GM06990 (cell line): Measurements from ENCODE around the gene SSBP4.

Source experiments
- DNase-seq: peaks from one replicate; pipeline ENCODE4 v3.0.0-alpha.2; 2011; ENCODE audit not compliant: insufficient read length; ENCODE audit errors: extremely low read depth
- H3K27me3 ChIP-seq: replicated peaks from 2 replicates; pipeline ENCODE4 v1.6.0; 2011; ENCODE audit warnings: low read length; ENCODE audit not compliant: control insufficient read depth, insufficient read depth
- H3K36me3 ChIP-seq: 2 replicates; pipeline ENCODE4 v1.5.1; 2011; ENCODE audit warnings: low read length; ENCODE audit not compliant: control insufficient read depth, insufficient read depth
- H3K4me3 ChIP-seq: replicated peaks from 2 replicates; pipeline ENCODE4 v1.5.1; 2011; ENCODE audit warnings: low read depth, mild to moderate bottlenecking, control low read depth, low read length
- TF ChIP-seq, protein P1 (sequence below): IDR thresholded peaks from 2 replicates; pipeline ENCODE4 v1.5.1; 2011; ENCODE audit warnings: low read length, control low read depth, mild to moderate bottlenecking, inconsistent platforms; ENCODE audit not compliant: insufficient read depth, poor library complexity, severe bottlenecking

The SSBP4 gene

DNA sequence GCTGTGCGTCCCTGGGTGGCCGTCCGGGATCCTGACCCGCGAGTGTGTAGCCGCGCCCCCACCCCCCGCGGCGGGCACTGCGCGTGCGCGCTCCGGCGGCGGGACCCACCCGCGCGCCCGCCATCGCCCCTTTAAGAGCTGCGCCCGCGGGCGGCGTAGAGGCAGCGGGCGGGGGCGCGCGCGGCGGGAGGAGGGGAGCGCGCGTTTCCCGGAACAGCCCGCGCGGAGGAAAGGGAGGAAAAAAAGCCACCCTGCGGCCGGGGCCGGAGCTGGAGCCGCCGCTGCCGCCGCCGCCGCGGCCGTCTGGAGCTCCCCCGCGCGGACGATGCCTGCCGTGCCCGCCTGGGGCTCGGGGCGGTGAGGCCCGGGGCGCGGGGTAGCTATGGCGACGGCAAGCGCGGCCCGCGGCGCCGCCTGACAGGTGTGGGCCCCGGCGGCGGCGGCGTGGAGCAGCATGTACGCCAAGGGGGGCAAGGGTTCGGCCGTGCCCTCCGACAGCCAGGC, at the start of gene SSBP4:
TSS of gene SSBP4 (plus strand) at position 204 of the 504 bp plus-strand sequence. CDS start at position 455, 251 bp downstream.
- Histone ChIP-seq H3K4me3 (peak within 1 kb of the TSS; percentile 76), H3K36me3 (no peaks in the 10 kb centered on the region), H3K27me3 (no peaks in the 10 kb centered on the region)
- peak; percentile 84 for DNase-seq
- TF ChIP-seq, protein P1, sequence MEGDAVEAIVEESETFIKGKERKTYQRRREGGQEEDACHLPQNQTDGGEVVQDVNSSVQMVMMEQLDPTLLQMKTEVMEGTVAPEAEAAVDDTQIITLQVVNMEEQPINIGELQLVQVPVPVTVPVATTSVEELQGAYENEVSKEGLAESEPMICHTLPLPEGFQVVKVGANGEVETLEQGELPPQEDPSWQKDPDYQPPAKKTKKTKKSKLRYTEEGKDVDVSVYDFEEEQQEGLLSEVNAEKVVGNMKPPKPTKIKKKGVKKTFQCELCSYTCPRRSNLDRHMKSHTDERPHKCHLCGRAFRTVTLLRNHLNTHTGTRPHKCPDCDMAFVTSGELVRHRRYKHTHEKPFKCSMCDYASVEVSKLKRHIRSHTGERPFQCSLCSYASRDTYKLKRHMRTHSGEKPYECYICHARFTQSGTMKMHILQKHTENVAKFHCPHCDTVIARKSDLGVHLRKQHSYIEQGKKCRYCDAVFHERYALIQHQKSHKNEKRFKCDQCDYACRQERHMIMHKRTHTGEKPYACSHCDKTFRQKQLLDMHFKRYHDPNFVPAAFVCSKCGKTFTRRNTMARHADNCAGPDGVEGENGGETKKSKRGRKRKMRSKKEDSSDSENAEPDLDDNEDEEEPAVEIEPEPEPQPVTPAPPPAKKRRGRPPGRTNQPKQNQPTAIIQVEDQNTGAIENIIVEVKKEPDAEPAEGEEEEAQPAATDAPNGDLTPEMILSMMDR = no peak

DNA sequence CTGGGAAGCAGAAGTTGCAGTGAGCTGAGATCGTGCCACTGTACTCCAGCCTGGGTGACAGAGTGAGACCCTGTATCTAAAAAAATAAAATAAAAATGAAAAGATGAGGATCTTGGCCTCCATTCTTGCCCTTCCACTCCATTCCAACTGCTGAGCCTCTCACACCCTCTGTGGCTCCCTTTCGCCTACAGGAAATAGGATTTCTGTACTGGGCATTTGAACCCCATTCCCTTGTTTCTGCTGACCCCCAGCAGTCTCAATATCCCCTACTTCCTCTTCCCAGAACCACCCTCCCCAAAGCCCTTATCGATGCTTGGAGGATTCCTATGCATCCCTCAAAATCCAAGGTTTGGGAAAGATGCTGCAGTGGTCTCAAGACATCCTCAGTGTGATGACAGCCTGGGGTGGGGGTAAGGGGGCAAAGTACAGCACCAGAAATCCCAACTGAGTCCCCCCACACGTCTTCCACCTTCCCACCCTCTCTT, 45.7 kb upstream of the SSBP4 start:
- no peak overlapping the region for H3K4me3 ChIP-seq
- TF ChIP-seq, protein P1 = no peak
- no peak for DNase-seq

GRCh38 chr19:18373892-18374629, 45.1 kb upstream of the SSBP4 start:
- DNase-seq = peak; percentile 92
- Histone ChIP-seq H3K27me3 (no peaks in the 10 kb centered on the region), H3K36me3 (no peaks in the 10 kb centered on the region; the same call in none of the 2 replicates), H3K4me3 (no peak overlapping the region)
- TF ChIP-seq, protein P1 = no peak

More for the DNA sequence above, 45.7 kb upstream of the SSBP4 start:
- H3K27me3 ChIP-seq = no peaks in the 10 kb centered on the region
- H3K36me3 ChIP-seq = no peaks in the 10 kb centered on the region; the same call in none of the 2 replicates

DNA sequence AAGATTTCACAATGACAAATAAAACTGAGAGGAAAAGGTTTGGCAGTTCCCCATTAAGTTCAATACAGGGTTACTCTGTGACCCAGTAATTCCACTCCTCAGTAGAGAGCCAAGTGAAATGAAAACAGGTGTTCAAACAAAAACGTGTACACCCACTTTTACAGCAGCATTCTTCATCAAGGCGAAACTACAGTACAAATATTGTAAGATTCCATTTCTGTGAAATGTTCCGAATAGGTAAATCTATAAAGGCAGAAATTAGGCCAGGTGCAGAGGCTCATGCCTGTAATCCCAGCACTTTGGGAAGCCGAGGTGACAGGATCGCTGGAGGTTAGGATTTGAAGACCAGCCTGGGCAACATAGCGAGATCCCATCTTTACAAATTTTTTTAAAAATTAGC, 42.2 kb upstream of the SSBP4 start:
- TF ChIP-seq, protein P1 = no peak
- DNase-seq = no peak
- H3K27me3 ChIP-seq = no peaks in the 10 kb centered on the region
- no peaks in the 10 kb centered on the region for H3K36me3 ChIP-seq
- no peak overlapping the region for H3K4me3 ChIP-seq

- no peak for DNase-seq
Measured at GRCh38 chr19:18379803-18380747, 39.1 kb upstream of the SSBP4 start.

More at GRCh38 chr19:18379803-18380747, 39.1 kb upstream of the SSBP4 start:
- Histone ChIP-seq H3K4me3 (no peak overlapping the region), H3K36me3 (no peaks in the 10 kb centered on the region), H3K27me3 (no peaks in the 10 kb centered on the region)
- TF ChIP-seq, protein P1 = no peak
